Endometrium (tissue), 2 donors: ENCODE measurements around the gene PDE11A.
A peak's percentile ranks its signal among the peaks of the same experiment; 100 is the strongest.
"Not testable (repeated sequence)": the region's sequence is repeated elsewhere in the genome, so short reads cannot be mapped to it uniquely, and the experiment has no call there.

Source experiments
- FAIRE-seq: peaks from 2 replicates; lab custom pipeline; 2012; peaks lifted over from hg19 to GRCh38; lab: Jason Lieb, UNC
- donor health status: control.
- donor health status: control.

The PDE11A gene

GRCh38 chr2:177882501-177882900 is 190.1 kb downstream of the PDE11A start:
- no peak for FAIRE-seq

GRCh38 chr2:177881921-177882320 is 190.7 kb downstream of the PDE11A start:
- FAIRE-seq: no peak

- no peak for FAIRE-seq
Observed at GRCh38 chr2:177881008-177881747, 191.4 kb downstream of the PDE11A start.

GRCh38 chr2:177880285-177880684 is 192.3 kb downstream of the PDE11A start:
- FAIRE-seq: no peak

- FAIRE-seq: no peak
Observed at GRCh38 chr2:177876950-177877349, 195.6 kb downstream of the PDE11A start.

- no peak for FAIRE-seq
Observed at GRCh38 chr2:177874686-177875085, 197.9 kb downstream of the PDE11A start.

GRCh38 chr2:177873915-177874314 is 198.7 kb downstream of the PDE11A start:
- FAIRE-seq: no peak

GRCh38 chr2:177872286-177872685 is 200.3 kb downstream of the PDE11A start:
- FAIRE-seq: no peak

GRCh38 chr2:177869912-177870311 is 202.7 kb downstream of the PDE11A start:
- no peak for FAIRE-seq

GRCh38 chr2:177869209-177869608 is 203.4 kb downstream of the PDE11A start:
- no peak for FAIRE-seq

GRCh38 chr2:177868806-177869205 is 203.8 kb downstream of the PDE11A start:
- no peak for FAIRE-seq

- FAIRE-seq: no peak
Observed at GRCh38 chr2:177857538-177857937, 215.0 kb downstream of the PDE11A start.

- FAIRE-seq: no peak
Observed at GRCh38 chr2:177852389-177852788, 220.2 kb downstream of the PDE11A start.

GRCh38 chr2:177843188-177843587 is 229.4 kb downstream of the PDE11A start:
- no peak for FAIRE-seq

- no peak for FAIRE-seq
Observed at GRCh38 chr2:177842243-177842642, 230.3 kb downstream of the PDE11A start.

GRCh38 chr2:177835418-177836204 is 237.0 kb downstream of the PDE11A start:
- not testable (repeated sequence) for FAIRE-seq

- no peak for FAIRE-seq
Observed at GRCh38 chr2:177832611-177833433, 239.8 kb downstream of the PDE11A start.

GRCh38 chr2:177830881-177831386 is 241.6 kb downstream of the PDE11A start:
- no peak for FAIRE-seq

- FAIRE-seq: no peak
Observed at GRCh38 chr2:177828557-177828956, 244.0 kb downstream of the PDE11A start.

- FAIRE-seq: no peak
Observed at GRCh38 chr2:177826897-177827296, 245.7 kb downstream of the PDE11A start.

GRCh38 chr2:177822941-177823340 is 249.6 kb downstream of the PDE11A start:
- peak; percentile 18 for FAIRE-seq

GRCh38 chr2:177818412-177818811 is 254.2 kb downstream of the PDE11A start:
- peak; percentile 79 for FAIRE-seq
